Retinal pigment epithelial cell (primary cell): ENCODE measurements around the gene CARS2.
"Not testable (repeated sequence)": the region's sequence is repeated elsewhere in the genome, so short reads cannot be mapped to it uniquely, and the experiment has no call there.

Experiments used
- DNase-seq: peaks from one replicate; pipeline ENCODE4 v3.0.0-alpha.2; 2010; ENCODE audit warnings: low read depth
- H3K4me3 ChIP-seq: 2 replicates; pipeline ENCODE4 v1.5.1; 2011; ENCODE audit warnings: mild to moderate bottlenecking, low read length, control low read depth, moderate library complexity
- CTCF ChIP-seq: conservative IDR thresholded peaks from 2 replicates; pipeline ENCODE4 v1.5.1; 2011; ENCODE audit warnings: low read depth, low read length, control low read depth, inconsistent platforms

CARS2 gene

GRCh38 chr13:110636053-110636475 lies 69.9 kb downstream of the CARS2 start:
- TF ChIP-seq CTCF = no peak

GRCh38 chr13:110635405-110636002 lies 70.4 kb downstream of the CARS2 start:
- H3K4me3 ChIP-seq = no peak overlapping the region
- TF ChIP-seq CTCF = no peak
- DNase-seq = no peak

More at GRCh38 chr13:110636053-110636475, 69.9 kb downstream of the CARS2 start:
- no peak overlapping the region for H3K4me3 ChIP-seq
- DNase-seq = no peak

- no peak for TF ChIP-seq CTCF
- H3K4me3 ChIP-seq = no peak overlapping the region
- no peak for DNase-seq
Measured at GRCh38 chr13:110634558-110634957, 71.4 kb downstream of the CARS2 start.

- DNase-seq = no peak
- TF ChIP-seq CTCF = no peak
- H3K4me3 ChIP-seq = no peak overlapping the region
Measured at GRCh38 chr13:110633776-110634175, 72.1 kb downstream of the CARS2 start.

- DNase-seq = not testable (repeated sequence)
Measured at GRCh38 chr13:110632255-110632654, 73.7 kb downstream of the CARS2 start.

GRCh38 chr13:110630566-110631119 lies 75.3 kb downstream of the CARS2 start:
- DNase-seq = no peak
- H3K4me3 ChIP-seq = no peak overlapping the region
- TF ChIP-seq CTCF = no peak

More at GRCh38 chr13:110632255-110632654, 73.7 kb downstream of the CARS2 start:
- H3K4me3 ChIP-seq = not testable (repeated sequence)

GRCh38 chr13:110629735-110630134 lies 76.2 kb downstream of the CARS2 start:
- no peak for DNase-seq
- TF ChIP-seq CTCF = no peak
- no peak overlapping the region for H3K4me3 ChIP-seq
